ENCODE measurements around the gene PLTP.
"Not testable (repeated sequence)": the region's sequence is repeated elsewhere in the genome, so short reads cannot be mapped to it uniquely, and the experiment has no call there.

Gene PLTP

GRCh38 chr20:45887346-45887715 lies 24.6 kb downstream of the PLTP start, which contains the start of gene SPATA25:
SPATA25 (minus strand) TSS chr20:45887622; CDS start chr20:45887590, 32 bp downstream.
- Histone ChIP-seq H3K4me3 (ENCODE audit: low read length) (no peak within 1 kb of the TSS), H3K9me3 (ENCODE audit: control insufficient read depth, low read length) (no peaks in the 10 kb centered on the region), H3K4me1 (ENCODE audit: control insufficient read depth, insufficient read depth, low read length) (peaks cover 8% of the 10 kb centered on the region), H3K27me3 (ENCODE audit: control insufficient read depth, insufficient read depth, low read length) (no peaks in the 10 kb centered on the region), H3K9ac (ENCODE audit: low read length) (no peak within 1 kb of the TSS), H3K36me3 (ENCODE audit: control insufficient read depth, insufficient read depth, low read length) (peaks cover 7% of the 10 kb centered on the region)

GRCh38 chr20:45886590-45887345 lies 25.2 kb downstream of the PLTP start:
- no peak overlapping the region for H3K4me3 ChIP-seq (ENCODE audit: low read length)
- H3K36me3 ChIP-seq (ENCODE audit: control insufficient read depth, insufficient read depth, low read length) = peaks cover 7% of the 10 kb centered on the region
- no peak overlapping the region for H3K9ac ChIP-seq (ENCODE audit: low read length)
- H3K27me3 ChIP-seq (ENCODE audit: control insufficient read depth, insufficient read depth, low read length) = no peaks in the 10 kb centered on the region
- no peaks in the 10 kb centered on the region for H3K9me3 ChIP-seq (ENCODE audit: control insufficient read depth, low read length)
- peaks cover 2% of the 10 kb centered on the region for H3K4me1 ChIP-seq (ENCODE audit: control insufficient read depth, insufficient read depth, low read length)

- H3K4me1 ChIP-seq (ENCODE audit: control insufficient read depth, insufficient read depth, low read length) = no peaks in the 10 kb centered on the region
- H3K36me3 ChIP-seq (ENCODE audit: control insufficient read depth, insufficient read depth, low read length) = peaks cover 9% of the 10 kb centered on the region
- no peak overlapping the region for H3K4me3 ChIP-seq (ENCODE audit: low read length)
- H3K27me3 ChIP-seq (ENCODE audit: control insufficient read depth, insufficient read depth, low read length) = no peaks in the 10 kb centered on the region
- no peak overlapping the region for H3K9ac ChIP-seq (ENCODE audit: low read length)
- no peaks in the 10 kb centered on the region for H3K9me3 ChIP-seq (ENCODE audit: control insufficient read depth, low read length)
These were observed 28.9 kb downstream of the PLTP start for GRCh38 chr20:45883100-45883469.

DNA sequence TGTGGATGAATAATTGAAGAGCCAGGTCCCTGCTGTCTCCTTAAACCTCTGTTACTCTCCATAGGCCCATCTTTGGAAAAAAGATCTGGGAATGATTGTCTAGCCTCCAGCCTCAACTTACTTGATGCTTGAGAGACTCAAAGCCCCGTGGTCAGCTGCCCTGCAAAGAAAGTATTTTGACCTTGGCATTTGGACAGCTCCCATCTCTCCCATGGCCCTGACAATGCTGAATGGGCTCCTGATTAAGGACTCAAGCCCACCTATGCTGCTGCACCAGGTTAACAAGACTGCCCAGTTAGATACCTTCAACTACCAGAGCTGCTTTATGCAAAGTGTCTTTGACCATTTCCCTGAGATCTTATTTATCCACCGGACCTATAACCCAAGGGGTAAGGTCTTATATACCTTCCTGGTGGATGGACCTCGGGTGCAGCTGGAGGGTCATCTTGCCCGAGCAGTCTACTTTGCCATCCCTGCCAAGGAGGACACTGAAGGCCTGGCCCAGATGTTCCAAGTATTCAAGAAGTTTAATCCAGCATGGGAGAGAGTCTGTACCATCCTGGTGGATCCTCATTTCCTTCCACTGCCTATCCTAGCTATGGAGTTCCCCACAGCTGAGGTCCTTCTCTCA lies 29.4 kb downstream of the PLTP start:
- H3K4me3 ChIP-seq (ENCODE audit: low read length) = no peak overlapping the region
- no peak overlapping the region for H3K9ac ChIP-seq (ENCODE audit: low read length)
- H3K27me3 ChIP-seq (ENCODE audit: control insufficient read depth, insufficient read depth, low read length) = no peaks in the 10 kb centered on the region
- H3K4me1 ChIP-seq (ENCODE audit: control insufficient read depth, insufficient read depth, low read length) = no peaks in the 10 kb centered on the region
- no peaks in the 10 kb centered on the region for H3K9me3 ChIP-seq (ENCODE audit: control insufficient read depth, low read length)
- H3K36me3 ChIP-seq (ENCODE audit: control insufficient read depth, insufficient read depth, low read length) = peaks cover 12% of the 10 kb centered on the region

DNA sequence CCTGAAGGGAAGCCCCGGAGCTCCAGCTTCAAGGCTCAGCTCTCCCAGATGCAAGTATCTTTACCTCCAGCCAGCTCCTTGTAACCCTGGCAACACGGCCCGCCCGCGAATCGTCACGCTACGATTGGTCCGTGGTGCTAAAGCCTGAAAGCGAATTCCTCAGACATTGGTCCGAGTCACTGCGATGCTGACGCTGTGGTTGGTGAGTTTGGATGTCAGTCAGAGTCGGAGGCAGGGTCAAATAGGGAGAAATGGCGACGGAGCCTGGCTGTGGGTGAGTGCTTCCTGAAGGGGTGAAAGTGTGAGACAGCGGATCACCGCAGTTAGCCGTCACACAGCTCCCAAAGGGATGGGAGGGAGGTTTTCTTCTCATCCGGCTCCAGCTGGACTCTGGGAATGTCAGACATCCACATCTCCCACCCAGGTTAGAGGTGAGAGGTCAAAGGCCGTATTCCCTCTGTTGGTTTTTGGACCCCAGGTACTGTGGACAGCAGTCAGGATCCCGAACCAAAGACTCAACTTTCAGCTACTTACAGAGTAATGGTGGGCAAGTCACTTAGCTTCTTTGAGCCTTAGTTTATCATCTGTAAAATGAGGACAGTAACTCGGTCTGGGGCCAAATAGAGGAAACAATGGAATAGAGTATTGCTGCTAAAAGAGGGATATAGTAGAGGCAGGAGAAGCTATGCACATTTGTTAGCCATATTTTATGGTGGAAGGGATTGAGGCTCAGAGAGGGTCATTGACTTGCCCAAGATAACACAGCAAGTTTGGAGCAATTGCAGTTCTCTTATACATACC lies 30.8 kb downstream of the PLTP start, which contains the start of gene ZSWIM1:
Gene ZSWIM1, plus strand, starts transcription at position 240 of the 801 bp plus-strand sequence. CDS start 1,366 bp downstream, outside the sequence.
- Histone ChIP-seq H3K9me3 (ENCODE audit: control insufficient read depth, low read length) (no peaks in the 10 kb centered on the region), H3K4me1 (ENCODE audit: control insufficient read depth, insufficient read depth, low read length) (no peaks in the 10 kb centered on the region), H3K27me3 (ENCODE audit: control insufficient read depth, insufficient read depth, low read length) (no peaks in the 10 kb centered on the region), H3K4me3 (ENCODE audit: low read length) (peak within 1 kb of the TSS; percentile 89), H3K36me3 (ENCODE audit: control insufficient read depth, insufficient read depth, low read length) (peaks cover 16% of the 10 kb centered on the region), H3K9ac (ENCODE audit: low read length) (peak within 1 kb of the TSS; percentile 92)

DNA sequence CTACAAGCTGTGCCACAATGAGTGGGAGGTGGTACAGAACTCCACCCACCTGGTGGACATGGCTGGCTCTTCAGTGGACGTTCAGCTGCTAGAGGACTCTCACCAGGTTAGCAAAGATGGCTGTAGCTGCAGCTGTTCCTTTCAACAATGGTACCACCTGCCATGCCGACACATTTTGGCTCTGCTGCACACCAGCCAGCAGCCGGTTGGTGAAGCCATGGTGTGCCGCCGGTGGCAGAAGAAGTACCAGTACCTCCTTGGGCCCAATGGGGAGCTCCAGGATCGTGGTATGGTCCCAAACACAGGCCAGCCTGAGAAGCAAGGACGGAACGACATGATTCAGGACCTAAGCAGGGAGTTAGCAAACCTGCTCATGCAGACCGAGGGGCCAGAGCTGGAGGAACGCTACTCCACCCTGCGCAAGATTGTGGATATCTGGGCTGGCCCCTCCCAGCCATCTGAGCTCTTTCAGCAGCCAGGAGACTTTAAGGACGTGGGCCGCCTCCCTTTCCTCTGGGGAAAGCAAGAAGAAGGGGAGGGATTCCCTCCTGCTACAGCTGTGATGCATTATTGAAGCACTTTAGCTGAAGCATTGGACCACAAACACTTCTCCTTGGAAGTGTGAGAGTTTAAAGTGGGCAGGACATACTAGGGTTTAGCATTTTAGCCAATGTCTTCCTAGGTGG lies 33.7 kb downstream of the PLTP start:
- no peaks in the 10 kb centered on the region for H3K9me3 ChIP-seq (ENCODE audit: control insufficient read depth, low read length)
- H3K36me3 ChIP-seq (ENCODE audit: control insufficient read depth, insufficient read depth, low read length) = peaks cover 13% of the 10 kb centered on the region
- H3K9ac ChIP-seq (ENCODE audit: low read length) = no peak overlapping the region
- no peaks in the 10 kb centered on the region for H3K4me1 ChIP-seq (ENCODE audit: control insufficient read depth, insufficient read depth, low read length)
- H3K27me3 ChIP-seq (ENCODE audit: control insufficient read depth, insufficient read depth, low read length) = no peaks in the 10 kb centered on the region
- H3K4me3 ChIP-seq (ENCODE audit: low read length) = no peak overlapping the region

DNA sequence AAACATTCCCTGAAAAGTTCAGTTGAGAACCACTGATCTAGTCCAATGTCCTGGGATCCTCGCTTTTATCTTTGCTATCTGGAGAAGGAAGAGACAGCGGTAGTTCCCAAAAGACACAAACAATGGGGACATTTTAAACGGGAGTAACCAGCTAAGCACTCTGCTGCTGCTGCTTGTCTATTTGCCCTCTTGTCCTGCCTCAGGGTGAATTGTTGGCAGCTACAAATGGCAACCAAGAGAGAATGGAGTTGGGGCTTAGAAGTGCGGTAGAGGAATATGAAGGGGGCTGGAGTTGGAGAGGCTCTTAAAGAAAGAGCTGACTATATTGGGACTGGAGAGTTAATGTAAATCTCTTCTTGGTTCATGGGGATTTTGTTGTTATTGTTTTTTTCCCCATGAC lies 37.4 kb downstream of the PLTP start:
- H3K4me3 ChIP-seq (ENCODE audit: low read length) = no peak overlapping the region
- H3K36me3 ChIP-seq (ENCODE audit: control insufficient read depth, insufficient read depth, low read length) = peaks cover 9% of the 10 kb centered on the region
- no peak overlapping the region for H3K9ac ChIP-seq (ENCODE audit: low read length)
- H3K4me1 ChIP-seq (ENCODE audit: control insufficient read depth, insufficient read depth, low read length) = no peaks in the 10 kb centered on the region
- no peaks in the 10 kb centered on the region for H3K27me3 ChIP-seq (ENCODE audit: control insufficient read depth, insufficient read depth, low read length)
- H3K9me3 ChIP-seq (ENCODE audit: control insufficient read depth, low read length) = no peaks in the 10 kb centered on the region

DNA sequence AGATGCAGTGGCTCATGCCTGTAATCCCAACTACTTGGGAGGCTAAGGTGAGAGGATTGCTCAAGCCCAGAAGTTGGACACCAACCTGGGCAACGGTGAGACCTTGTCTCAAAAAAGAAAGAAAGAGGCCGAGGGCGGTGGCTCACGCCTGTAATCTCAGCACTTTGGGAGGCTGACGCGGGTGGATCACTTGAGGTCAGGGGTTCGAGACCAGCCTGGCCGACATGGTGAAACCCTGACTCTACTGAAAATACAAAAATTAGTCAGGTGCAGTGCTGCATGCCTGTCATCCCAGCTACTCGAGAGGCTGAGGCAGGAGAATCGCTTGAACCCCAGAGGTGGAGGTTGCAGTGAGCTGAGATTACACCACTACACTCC lies 37.9 kb downstream of the PLTP start:
- not testable (repeated sequence) for H3K36me3 ChIP-seq (ENCODE audit: control insufficient read depth, insufficient read depth, low read length); H3K4me3 ChIP-seq (ENCODE audit: low read length); H3K27me3 ChIP-seq (ENCODE audit: control insufficient read depth, insufficient read depth, low read length)

DNA sequence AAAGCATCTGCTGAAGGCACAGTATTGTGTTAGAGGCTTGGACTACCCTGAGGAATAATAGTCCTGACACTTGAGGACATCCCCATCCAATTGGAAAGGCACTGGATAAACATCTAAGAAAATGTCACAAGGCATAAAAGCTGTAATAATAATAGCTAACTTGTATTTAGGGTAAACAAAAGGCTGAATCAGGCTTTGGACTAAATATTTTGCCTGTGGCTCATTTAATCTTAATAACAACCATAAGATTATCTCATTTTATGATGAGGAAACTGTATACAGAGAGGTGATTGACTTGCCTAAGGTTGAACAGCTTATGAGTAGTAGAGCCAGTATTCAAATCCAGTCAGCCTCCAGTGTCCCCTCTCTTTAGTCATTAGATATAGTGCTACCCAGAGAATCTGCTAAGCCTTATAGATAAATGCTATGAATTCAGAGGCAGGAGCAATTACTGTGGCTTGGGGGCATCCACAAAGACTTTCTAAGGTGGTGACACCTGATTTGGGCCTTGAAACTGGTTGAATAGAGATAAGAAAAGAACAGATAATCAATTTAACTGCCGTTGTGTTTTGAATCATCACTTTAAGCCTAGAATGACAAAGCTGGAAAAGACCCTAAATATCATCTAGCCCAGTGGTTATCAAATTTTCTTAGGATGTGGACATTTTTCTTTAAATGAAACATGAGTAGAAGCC lies 38.4 kb downstream of the PLTP start:
- Histone ChIP-seq H3K4me1 (ENCODE audit: control insufficient read depth, insufficient read depth, low read length) (no peaks in the 10 kb centered on the region), H3K9ac (ENCODE audit: low read length) (no peak overlapping the region), H3K36me3 (ENCODE audit: control insufficient read depth, insufficient read depth, low read length) (peaks cover 9% of the 10 kb centered on the region), H3K4me3 (ENCODE audit: low read length) (no peak overlapping the region), H3K27me3 (ENCODE audit: control insufficient read depth, insufficient read depth, low read length) (no peaks in the 10 kb centered on the region), H3K9me3 (ENCODE audit: control insufficient read depth, low read length) (no peaks in the 10 kb centered on the region)

More for the DNA sequence above, 37.9 kb downstream of the PLTP start:
- H3K9ac ChIP-seq (ENCODE audit: low read length); H3K4me1 ChIP-seq (ENCODE audit: control insufficient read depth, insufficient read depth, low read length); H3K9me3 ChIP-seq (ENCODE audit: control insufficient read depth, low read length): not testable (repeated sequence)

DNA sequence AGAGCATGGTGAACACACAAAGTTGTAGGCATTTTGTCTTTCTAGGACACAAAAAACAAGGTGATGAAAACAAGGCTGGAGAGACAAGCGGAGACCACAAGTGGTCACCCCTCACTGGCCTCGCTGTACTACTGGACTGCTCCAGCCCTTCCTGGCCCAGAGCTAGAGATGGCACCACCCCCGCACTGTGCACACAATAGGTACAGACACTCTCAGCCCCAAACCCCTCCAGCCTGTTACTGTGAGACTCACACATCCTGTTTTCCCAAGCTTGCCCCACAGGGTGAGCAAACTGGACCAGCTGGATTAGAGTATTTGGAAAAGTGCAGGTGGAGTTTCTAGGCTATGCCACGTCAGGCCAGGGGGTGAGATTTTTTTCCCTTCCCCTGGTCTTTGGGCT lies 39.3 kb downstream of the PLTP start:
- Histone ChIP-seq H3K4me3 (ENCODE audit: low read length) (no peak overlapping the region), H3K4me1 (ENCODE audit: control insufficient read depth, insufficient read depth, low read length) (peaks cover under 1% of the 10 kb centered on the region)

GRCh38 chr20:45867819-45868176 lies 44.2 kb downstream of the PLTP start:
- Histone ChIP-seq H3K4me1 (ENCODE audit: control insufficient read depth, insufficient read depth, low read length) (peaks cover 5% of the 10 kb centered on the region), H3K9ac (ENCODE audit: low read length) (no peak overlapping the region), H3K4me3 (ENCODE audit: low read length) (no peak overlapping the region), H3K36me3 (ENCODE audit: control insufficient read depth, insufficient read depth, low read length) (no peaks in the 10 kb centered on the region), H3K27me3 (ENCODE audit: control insufficient read depth, insufficient read depth, low read length) (no peaks in the 10 kb centered on the region), H3K9me3 (ENCODE audit: control insufficient read depth, low read length) (no peaks in the 10 kb centered on the region)

More for the DNA sequence above, 39.3 kb downstream of the PLTP start:
- Histone ChIP-seq H3K9me3 (ENCODE audit: control insufficient read depth, low read length) (no peaks in the 10 kb centered on the region), H3K9ac (ENCODE audit: low read length) (no peak overlapping the region), H3K27me3 (ENCODE audit: control insufficient read depth, insufficient read depth, low read length) (no peaks in the 10 kb centered on the region), H3K36me3 (ENCODE audit: control insufficient read depth, insufficient read depth, low read length) (peaks cover 5% of the 10 kb centered on the region)
